Stimulated activated CD4-positive, alpha-beta T cell treated with anti-CD3 and anti-CD28 coated beads, Interleukin-15, amount 100 ng/mL, for 48 hours (primary cell): ENCODE data around the gene TTLL10.

ENCODE experiments used
- DNase-seq, 2 donors: peaks; one replicate each; pipeline ENCODE4 v3.0.0-alpha.2; 2020; ENCODE audit warnings: low read depth in 2 of 2

The TTLL10 gene

GRCh38 chr1:1157914-1158710, 15.6 kb upstream of the TTLL10 start:
- DNase-seq = no peak

GRCh38 chr1:1160281-1160930, 13.3 kb upstream of the TTLL10 start:
- no peak for DNase-seq

- no peak for DNase-seq
Measured at GRCh38 chr1:1161078-1161682, 12.5 kb upstream of the TTLL10 start.

- DNase-seq = no peak
Measured at GRCh38 chr1:1161683-1162079, 12.0 kb upstream of the TTLL10 start.

GRCh38 chr1:1162597-1163537, 10.8 kb upstream of the TTLL10 start:
- no peak for DNase-seq

- DNase-seq = no peak
Measured at GRCh38 chr1:1163538-1164070, 10.1 kb upstream of the TTLL10 start.

- no peak for DNase-seq
Measured at GRCh38 chr1:1164361-1164700, 9.3 kb upstream of the TTLL10 start.

- DNase-seq = no peak
Measured at GRCh38 chr1:1164701-1165451, 8.8 kb upstream of the TTLL10 start.

- DNase-seq = no peak
Measured at GRCh38 chr1:1165485-1165884, 8.2 kb upstream of the TTLL10 start.

- no peak for DNase-seq
Measured at GRCh38 chr1:1165900-1166421, 7.7 kb upstream of the TTLL10 start.

- DNase-seq = no peak
Measured at GRCh38 chr1:1166642-1167397, 6.9 kb upstream of the TTLL10 start.

GRCh38 chr1:1167398-1167821, 6.3 kb upstream of the TTLL10 start:
- DNase-seq = no peak

GRCh38 chr1:1167841-1168450, 5.7 kb upstream of the TTLL10 start:
- DNase-seq = no peak

- no peak for DNase-seq
Measured at GRCh38 chr1:1168451-1169411, 4.9 kb upstream of the TTLL10 start.

GRCh38 chr1:1169429-1170214, 4.1 kb upstream of the TTLL10 start:
- no peak for DNase-seq

GRCh38 chr1:1170215-1171091, 3.2 kb upstream of the TTLL10 start:
- no peak for DNase-seq

GRCh38 chr1:1171161-1171545, 2.5 kb upstream of the TTLL10 start:
- DNase-seq = no peak
